ENCODE results near the gene COL6A2.

GRCh38 chr21:46149205-46149901, 51.4 kb downstream of the COL6A2 start:
- no peak for TF ChIP-seq CTCF (IDR thresholded peaks at IDR 0.05; ENCODE audit: insufficient read depth, low read depth, low read length)
- TF ChIP-seq EZH2 (IDR thresholded peaks at IDR 0.05; ENCODE audit: insufficient read depth, low read length): no peak

Measured in astrocyte (in vitro differentiated cells and primary cell).